Breast epithelium (tissue), 3 donors: Measurements from ENCODE around the gene ADAMTS13.

ENCODE experiments used
- CTCF ChIP-seq, 3 donors: fragments of 450-650 bp; IDR thresholded peaks; one replicate each; pipeline ENCODE4 v1.5.1; 2016 to 2017; ENCODE audit warnings: antibody characterized with exemption in 3 of 3, mild to moderate bottlenecking in 3 of 3, moderate library complexity in 3 of 3
- POLR2A ChIP-seq: fragments of 450-650 bp; IDR thresholded peaks from one replicate; pipeline ENCODE4 v1.6.1; 2016; ENCODE audit warnings: antibody characterized with exemption, mild to moderate bottlenecking, moderate library complexity
- POLR2AphosphoS5 ChIP-seq, 3 donors: sonication (generic); formaldehyde crosslinking; IDR thresholded peaks; one replicate each; pipeline ENCODE4 v1.6.1; 2017; ENCODE audit warnings: antibody characterized with exemption in 3 of 3

DNA sequence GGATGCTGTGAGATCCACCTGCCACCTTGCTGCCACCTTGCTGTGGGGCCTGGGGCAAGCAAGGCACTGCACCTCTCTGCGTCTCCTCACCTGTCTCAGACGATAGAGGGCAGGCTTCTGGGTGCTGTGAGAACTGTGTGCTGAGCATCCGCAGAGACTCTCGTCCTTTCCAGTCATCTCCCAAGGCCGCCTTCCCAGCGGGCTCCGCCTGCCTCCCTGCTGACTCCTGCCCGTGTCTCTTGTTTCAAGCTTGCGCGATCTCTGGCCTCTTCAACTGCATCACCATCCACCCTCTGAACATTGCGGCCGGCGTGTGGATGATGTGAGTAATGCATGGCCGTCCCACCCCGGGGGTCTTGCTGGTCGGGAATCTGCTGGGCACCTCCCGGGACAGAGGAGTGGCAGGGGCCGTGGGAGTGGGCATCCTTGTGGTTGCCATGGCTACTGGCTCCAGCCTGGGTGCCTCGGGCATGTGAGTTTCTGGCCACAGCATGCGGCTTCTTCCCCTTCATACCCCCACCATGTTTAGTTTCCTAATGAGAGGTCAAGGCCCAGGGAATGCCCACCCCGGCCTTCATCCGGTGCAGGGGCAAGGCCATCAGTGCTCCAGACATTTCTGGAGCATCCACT, 41.2 kb downstream of the ADAMTS13 start:
- TF ChIP-seq POLR2A: no peak
- no peak for TF ChIP-seq CTCF (IDR thresholded peaks at IDR 0.05)
- no peak for TF ChIP-seq POLR2AphosphoS5 (IDR thresholded peaks at IDR 0.05)
